Measurements from ENCODE around the gene YES1. TPM values are rescaled to one million over a fixed set of nuclear protein-coding genes. Genes with fewer than 3 reads are reported as not detected.
A peak's percentile ranks its signal among the peaks of the same experiment; 100 is the strongest.

YES1 gene
- total RNA-seq, 1 donor from 2014 or later = 209 TPM

- Histone ChIP-seq H3K4me3 (peak overlapping the region; percentile 60), H3K4me2 (peak overlapping the region; percentile 96), H2AFZ (replicated peaks) (peak overlapping the region; percentile 73), H3K9me3 (ENCODE audit: low read depth) (no peaks in the 10 kb centered on the region), H3K27me3 (no peaks in the 10 kb centered on the region), H3K36me3 (no peaks in the 10 kb centered on the region), H3K27ac (no peak overlapping the region), H3F3A (ENCODE audit: low read depth) (peaks cover 12% of the 10 kb centered on the region), H3K9ac (no peak overlapping the region), H3K4me1 (no peaks in the 10 kb centered on the region), H4K20me1 (ENCODE audit: low read depth) (peaks cover 8% of the 10 kb centered on the region), H3K79me2 (ENCODE audit: low read depth) (peaks cover 19% of the 10 kb centered on the region)
- H3K9me3 Mint-ChIP-seq = no peaks in the 10 kb centered on the region
- H3K27ac Mint-ChIP-seq = no peak overlapping the region
- H3K27me3 Mint-ChIP-seq (ENCODE audit: insufficient read depth, low read depth) = peaks cover 2% of the 10 kb centered on the region
- no peak for DNase-seq (ENCODE audit: low spot score)
- H3K4me1 Mint-ChIP-seq = peaks cover 14% of the 10 kb centered on the region
- peak overlapping the region; percentile 72 for H3K4me3 Mint-ChIP-seq
- peaks cover 3% of the 10 kb centered on the region for H3K36me3 Mint-ChIP-seq
- TF ChIP-seq CTCF (IDR thresholded peaks at IDR 0.05) (no peak), EZH2phosphoT487 (IDR thresholded peaks at IDR 0.05) (no peak), EZH2 (IDR thresholded peaks at IDR 0.05) (no peak)
Measured at GRCh38 chr18:713135-713490, 98.9 kb downstream of the YES1 start.

GRCh38 chr18:712401-713134, 99.5 kb downstream of the YES1 start, which contains the start of gene ENOSF1:
Gene ENOSF1 (minus strand): TSS chr18:712630. CDS start chr18:712587, 43 bp downstream.
- peaks cover 3% of the 10 kb centered on the region for H3K36me3 Mint-ChIP-seq
- peak within 1 kb of the TSS; percentile 2 for H3K27ac Mint-ChIP-seq
- no peaks in the 10 kb centered on the region for H3K36me3 ChIP-seq
- H3K9me3 ChIP-seq (ENCODE audit: low read depth) = no peaks in the 10 kb centered on the region
- H3K4me1 Mint-ChIP-seq = peaks cover 14% of the 10 kb centered on the region
- no peaks in the 10 kb centered on the region for H3K4me1 ChIP-seq
- H3K4me3 Mint-ChIP-seq = peak within 1 kb of the TSS; percentile 82
- DNase-seq (ENCODE audit: low spot score) = peak; percentile 86
- H3K27me3 ChIP-seq = no peaks in the 10 kb centered on the region
- peaks cover 19% of the 10 kb centered on the region for H3K79me2 ChIP-seq (ENCODE audit: low read depth)
- H3K27ac ChIP-seq = no peak within 1 kb of the TSS
- H3K4me2 ChIP-seq = peak within 1 kb of the TSS; percentile 96
- no peak for TF ChIP-seq EZH2phosphoT487 (IDR thresholded peaks at IDR 0.05)
- TF ChIP-seq CTCF (IDR thresholded peaks at IDR 0.05) = peak; percentile 72
- TF ChIP-seq EZH2 (IDR thresholded peaks at IDR 0.05) = no peak
- H3K9me3 Mint-ChIP-seq = no peaks in the 10 kb centered on the region
- peaks cover 2% of the 10 kb centered on the region for H3K27me3 Mint-ChIP-seq (ENCODE audit: insufficient read depth, low read depth)
- peak within 1 kb of the TSS; percentile 60 for H3K4me3 ChIP-seq
- peak within 1 kb of the TSS; percentile 78 for H2AFZ ChIP-seq (replicated peaks)
- H3K9ac ChIP-seq = no peak within 1 kb of the TSS
- H4K20me1 ChIP-seq (ENCODE audit: low read depth) = peaks cover 8% of the 10 kb centered on the region
- peaks cover 12% of the 10 kb centered on the region for H3F3A ChIP-seq (ENCODE audit: low read depth)

- Mint-ChIP-seq H3K4me3 (peak overlapping the region; percentile 82), H3K27me3 (ENCODE audit: insufficient read depth, low read depth) (peaks cover 2% of the 10 kb centered on the region), H3K36me3 (peaks cover 3% of the 10 kb centered on the region), H3K27ac (peak overlapping the region; percentile 2), H3K9me3 (no peaks in the 10 kb centered on the region), H3K4me1 (peaks cover 14% of the 10 kb centered on the region)
- Histone ChIP-seq H3K9ac (no peak overlapping the region), H3K27ac (no peak overlapping the region), H3K4me2 (peak overlapping the region; percentile 96), H3K4me1 (no peaks in the 10 kb centered on the region), H4K20me1 (ENCODE audit: low read depth) (peaks cover 8% of the 10 kb centered on the region), H2AFZ (replicated peaks) (peak overlapping the region; percentile 78), H3K79me2 (ENCODE audit: low read depth) (peaks cover 19% of the 10 kb centered on the region), H3K36me3 (no peaks in the 10 kb centered on the region), H3F3A (ENCODE audit: low read depth) (peaks cover 12% of the 10 kb centered on the region), H3K9me3 (ENCODE audit: low read depth) (no peaks in the 10 kb centered on the region), H3K4me3 (peak overlapping the region; percentile 60), H3K27me3 (no peaks in the 10 kb centered on the region)
- no peak for TF ChIP-seq EZH2phosphoT487 (IDR thresholded peaks at IDR 0.05)
- TF ChIP-seq CTCF (IDR thresholded peaks at IDR 0.05) = no peak
- no peak for TF ChIP-seq EZH2 (IDR thresholded peaks at IDR 0.05)
- peak; percentile 56 for DNase-seq (ENCODE audit: low spot score)
Measured at GRCh38 chr18:711657-712400, 100.2 kb downstream of the YES1 start.
